Kidney capillary endothelial cell (primary cell): ENCODE data around the gene PLCB4.
"Not testable (repeated sequence)": the region's sequence is repeated elsewhere in the genome, so short reads cannot be mapped to it uniquely, and the experiment has no call there.

Experiments used
- DNase-seq: peaks from one replicate; pipeline ENCODE4 v3.0.0-alpha.2; 2018; ENCODE audit warnings: low spot score

Gene PLCB4

DNA sequence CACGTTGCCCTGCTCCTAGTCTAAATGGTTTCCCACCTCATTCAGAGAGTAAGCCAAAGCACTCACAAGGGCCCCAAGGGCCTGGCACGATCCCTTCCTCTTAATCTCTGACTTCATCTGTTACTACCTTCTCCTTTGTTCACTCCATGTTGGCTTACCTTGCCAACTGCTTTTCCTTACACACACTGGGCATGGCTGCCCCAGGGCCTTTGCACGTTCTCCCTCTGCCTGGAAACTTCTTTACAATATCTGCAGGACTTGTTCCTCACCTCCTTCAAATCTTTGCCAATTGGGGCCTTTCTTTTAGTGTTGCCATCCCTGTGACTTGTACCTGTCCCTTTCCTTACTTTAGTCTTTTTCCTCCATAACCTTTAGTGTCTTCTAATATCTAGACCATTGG, 73.9 kb downstream of the PLCB4 start:
- DNase-seq = no peak

DNA sequence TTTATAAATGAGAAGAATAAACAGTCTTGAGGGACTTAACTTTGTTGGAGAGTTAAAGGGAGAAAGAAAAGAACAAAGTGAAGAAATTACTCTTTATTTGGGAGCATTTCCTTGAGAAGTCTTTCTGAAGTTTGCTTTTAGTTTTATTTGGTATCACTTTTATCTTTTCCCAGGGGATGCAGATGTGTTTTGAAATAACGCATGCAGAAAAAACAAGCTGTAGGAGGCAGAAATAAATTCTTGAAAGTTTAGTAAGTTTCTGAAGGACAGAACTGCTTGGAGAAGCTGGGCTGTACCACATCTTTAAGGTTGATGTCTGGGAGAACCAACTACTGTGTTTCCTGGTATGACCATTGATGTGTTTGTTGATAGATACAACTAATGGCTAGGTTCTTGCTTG, 75.0 kb downstream of the PLCB4 start:
- DNase-seq = no peak

DNA sequence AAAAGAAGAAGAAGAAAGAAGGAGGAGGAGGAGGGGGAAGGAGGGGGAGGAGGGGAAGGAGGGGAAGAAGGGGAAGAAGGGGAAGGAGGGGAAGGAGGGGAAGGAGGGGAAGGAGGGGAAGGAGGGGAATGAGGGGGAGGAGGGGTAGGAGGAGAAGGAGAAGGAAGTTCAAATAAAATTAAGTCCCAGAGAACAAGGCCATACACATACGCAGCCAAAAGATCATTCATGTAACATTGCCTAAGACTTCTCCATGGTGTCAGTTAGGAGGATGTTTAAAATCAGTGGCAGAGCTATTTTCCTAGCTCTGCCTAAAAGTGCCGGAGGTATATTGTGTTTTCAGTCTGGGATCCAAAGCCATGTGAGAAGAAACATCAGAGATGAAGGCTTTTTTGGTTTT, 75.8 kb downstream of the PLCB4 start:
- DNase-seq = no peak

DNA sequence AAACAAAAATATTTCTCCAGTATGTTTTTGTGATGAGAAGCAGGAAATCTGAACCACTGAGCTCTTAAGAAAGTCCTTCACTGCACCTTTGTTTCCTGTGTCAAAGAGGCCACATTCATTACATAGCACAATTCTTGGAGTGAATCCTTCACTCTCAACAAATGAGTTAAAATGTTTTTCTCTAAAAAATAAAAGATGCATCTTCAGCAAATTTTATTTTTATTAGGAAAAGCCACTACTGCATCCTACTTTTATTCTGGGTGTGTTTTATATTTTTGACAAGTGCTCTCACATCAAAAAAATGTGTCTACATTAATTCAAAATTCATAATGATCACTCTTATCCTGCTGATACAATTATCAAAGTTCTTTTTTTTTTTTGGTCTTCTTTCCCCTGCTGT, 76.3 kb downstream of the PLCB4 start:
- no peak for DNase-seq

DNA sequence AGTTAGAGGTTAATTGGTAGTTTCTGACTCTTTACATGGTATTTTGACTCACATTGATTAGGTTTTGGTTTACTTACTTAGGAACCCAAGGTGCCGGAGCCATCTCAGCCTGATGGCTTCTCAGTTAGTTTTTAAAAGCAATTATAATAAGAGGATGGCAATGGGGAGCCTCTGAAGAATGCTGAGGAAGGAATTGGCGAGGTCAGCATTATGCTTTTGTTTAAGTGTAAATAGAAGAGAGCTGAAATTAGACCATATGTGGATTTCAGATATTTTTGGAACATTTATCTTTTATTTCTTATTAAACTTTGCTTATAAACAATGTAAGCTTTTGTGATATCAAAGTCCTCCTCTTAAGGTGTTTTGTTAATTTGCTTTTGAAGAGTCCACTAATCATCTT, 77.8 kb downstream of the PLCB4 start:
- DNase-seq = no peak

DNA sequence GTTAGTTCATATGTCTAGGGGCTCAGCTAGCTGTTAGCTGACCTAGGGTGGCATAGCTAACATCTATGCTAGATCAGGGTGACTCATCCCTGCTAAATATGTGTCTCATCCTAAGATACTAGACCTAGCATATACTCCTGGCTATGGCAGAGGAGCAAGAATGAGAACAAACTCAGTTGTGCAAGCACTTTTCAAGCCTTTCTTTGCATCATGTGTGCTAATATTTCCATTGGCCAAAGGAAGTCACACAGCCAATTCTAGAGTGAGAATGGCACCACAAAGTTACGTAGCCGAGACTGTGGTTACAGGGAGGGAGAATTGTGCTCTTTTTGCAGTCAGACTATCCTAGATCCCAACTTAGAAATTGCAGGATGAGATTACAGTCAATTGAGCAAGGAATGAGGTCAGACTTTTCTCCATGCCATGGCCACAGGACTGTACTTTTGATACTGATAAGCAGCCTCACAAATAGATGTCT, 78.7 kb downstream of the PLCB4 start:
- DNase-seq = no peak

DNA sequence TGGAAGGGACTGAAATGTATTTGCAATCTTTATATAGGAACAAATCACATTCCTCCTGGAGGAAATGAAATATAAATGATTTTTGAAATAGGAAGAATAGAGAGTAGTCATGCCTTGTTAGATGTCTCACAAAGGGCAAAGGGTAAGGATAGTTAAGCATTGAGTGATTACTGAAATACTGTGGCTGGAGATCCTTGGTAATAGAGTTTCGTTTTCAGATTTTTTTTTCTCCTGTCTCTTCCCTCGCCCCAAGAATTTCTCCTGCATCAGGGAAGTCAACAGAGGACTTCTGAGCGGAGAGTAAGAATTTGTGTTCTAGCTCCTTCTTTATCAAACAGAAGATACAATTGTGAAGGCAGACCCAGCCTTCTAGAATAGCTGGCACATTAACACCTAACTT, 79.4 kb downstream of the PLCB4 start:
- no peak for DNase-seq

DNA sequence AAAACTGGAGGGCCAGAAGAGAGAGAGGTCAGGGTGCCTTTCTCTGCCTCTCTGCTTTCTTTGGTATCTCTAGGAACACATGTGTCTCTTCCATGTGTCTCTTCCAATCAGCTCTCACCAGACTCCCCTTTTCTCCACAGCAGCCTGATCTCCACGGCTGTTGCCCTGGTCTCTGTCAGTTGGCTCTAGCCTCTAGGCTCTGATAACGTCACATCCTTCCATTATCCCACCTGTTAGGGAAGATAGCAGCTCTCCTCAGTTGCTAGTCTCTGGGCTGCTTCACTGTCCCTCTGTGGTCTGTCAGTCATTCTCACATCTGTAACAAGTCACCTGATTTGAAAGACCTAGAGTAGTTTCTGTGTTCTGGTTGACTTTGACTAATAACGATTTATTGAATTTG, 80.2 kb downstream of the PLCB4 start:
- DNase-seq = no peak

DNA sequence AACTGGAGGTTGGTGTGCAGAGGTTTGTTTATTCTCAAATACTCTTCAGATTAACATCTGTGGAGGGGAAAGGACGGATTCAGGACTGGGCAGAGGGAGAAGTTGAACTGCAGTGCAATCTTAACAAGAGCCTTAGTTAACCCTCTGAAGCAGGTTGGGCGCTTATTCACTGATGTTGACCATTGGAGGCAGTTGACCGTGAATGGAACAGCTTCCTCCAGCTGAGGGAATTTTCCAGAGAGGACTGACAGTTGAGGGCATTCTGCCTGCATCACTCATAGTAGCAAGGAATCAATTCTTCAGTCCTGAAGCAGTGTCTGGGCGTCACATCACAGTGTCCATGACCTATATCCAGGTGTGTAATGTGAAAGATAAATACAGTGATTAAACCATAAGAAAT, 80.9 kb downstream of the PLCB4 start:
- no peak for DNase-seq

DNA sequence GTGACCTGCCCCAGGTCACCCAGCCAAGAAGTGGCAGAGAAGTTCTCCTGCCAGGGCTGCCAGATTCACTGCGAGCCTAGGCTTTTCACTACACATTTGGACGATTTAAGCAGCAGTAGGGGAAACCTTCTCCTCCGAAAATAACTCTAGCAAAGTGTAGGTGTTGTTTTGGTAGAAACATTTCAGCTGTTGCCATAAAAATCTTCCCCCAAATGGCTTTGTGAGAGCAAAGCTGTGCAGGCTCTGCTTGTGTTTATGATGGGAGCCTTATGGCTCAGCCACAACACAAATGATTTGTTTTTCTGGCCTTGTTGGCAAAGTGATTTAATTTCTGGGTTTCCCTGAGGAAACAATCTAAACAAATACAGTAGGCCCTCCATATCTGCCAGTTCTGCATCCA, 81.8 kb downstream of the PLCB4 start:
- DNase-seq = no peak

DNA sequence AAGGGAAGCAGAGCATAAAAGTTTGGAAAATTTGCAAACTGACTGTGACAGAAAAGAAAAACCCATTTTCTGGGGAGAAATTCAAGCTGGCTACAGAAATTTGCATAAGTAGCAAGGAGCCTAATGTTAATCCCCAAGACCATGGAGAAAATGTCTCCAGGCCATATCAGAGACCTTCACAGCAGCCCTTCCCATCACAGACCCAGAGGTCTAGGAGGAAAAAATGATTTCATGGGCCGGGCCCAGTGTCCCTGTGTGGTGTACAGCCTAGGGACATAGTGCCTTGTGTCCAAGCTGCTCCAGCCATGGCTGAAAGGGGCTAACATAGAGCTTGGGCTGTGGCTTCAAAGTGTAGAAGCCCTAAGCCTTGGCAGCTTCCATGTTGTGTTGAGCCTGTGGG, 83.3 kb downstream of the PLCB4 start:
- not testable (repeated sequence) for DNase-seq

DNA sequence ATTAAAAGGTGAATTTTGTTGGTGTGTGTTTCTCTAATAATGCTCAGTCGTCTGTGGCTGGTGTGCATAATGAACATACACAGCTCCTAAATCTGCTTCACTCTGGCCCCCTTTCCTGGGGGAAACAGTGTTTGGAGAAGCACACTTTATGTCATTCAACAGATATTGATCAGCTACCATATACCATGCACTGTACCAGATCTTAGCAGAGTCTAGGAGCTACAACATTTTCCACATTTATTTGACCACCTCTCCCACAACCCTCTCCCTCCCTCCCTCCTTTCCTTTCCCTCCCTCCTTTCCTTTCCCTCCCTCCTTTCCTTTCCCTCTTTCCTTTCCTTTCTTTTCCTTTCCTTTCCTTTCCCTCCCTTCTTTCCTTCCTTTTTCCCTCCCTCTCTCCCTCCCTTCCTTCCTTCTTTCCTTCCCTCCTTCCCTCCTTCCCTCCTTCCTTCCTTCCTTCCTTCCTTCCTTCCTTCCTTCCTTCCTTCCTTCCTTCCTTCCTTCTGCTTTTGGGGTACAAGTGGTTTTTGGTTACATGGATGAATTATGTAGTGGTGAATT, 85.7 kb downstream of the PLCB4 start:
- DNase-seq = no peak

DNA sequence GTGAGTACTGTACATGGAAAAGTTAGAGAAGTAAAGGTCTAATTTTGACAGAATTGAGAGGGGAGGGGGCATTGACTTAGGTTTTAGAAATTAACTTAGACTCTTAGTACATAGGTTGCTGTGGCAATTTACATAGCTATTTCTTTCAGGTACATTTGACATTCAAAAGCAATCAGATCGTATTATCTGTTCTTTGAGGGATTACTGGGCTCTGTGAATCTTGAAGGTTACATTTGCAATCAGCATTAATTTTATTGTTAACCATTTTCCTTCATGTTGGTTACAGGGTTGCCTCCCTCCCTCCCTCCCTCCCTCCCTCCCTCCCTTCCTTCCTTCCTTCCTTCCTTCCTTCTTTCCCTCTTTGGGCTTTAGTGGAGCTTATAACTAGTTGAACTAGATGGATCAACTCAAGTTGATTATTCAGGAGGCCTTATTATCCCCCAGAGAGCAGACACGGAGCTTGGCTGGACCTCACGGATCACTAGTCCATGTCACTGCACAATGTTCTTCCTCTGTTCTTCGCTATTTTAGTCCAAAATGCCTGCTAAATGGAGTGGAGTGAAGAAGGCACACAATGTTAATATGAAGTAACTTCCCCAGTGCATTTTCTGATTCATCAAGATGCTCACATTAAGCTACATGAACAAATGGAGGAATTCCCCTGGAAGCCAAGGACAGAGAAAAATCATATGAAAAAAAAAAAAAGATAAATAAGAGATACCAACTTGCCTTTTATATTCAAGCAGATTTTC, 87.8 kb downstream of the PLCB4 start:
- DNase-seq = no peak

DNA sequence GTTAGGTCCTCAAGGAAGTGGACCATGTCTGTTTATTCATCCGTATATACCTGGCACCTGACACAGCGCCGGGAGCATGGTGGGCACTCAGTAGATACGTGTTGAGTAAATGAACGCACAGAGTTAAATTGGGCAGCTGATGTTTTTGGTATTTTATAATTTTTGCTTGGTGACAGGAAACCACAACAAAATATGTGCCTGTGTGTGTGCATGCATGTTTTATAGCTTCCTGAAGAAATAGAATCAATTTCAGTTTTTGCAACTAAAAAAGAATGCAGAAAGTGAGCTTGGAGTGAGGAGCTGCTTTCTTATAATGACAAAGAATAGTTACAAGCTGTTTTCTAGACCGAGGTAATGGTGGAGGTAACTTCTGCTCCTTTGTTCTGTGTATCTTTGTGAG, 91.4 kb downstream of the PLCB4 start:
- DNase-seq = no peak

DNA sequence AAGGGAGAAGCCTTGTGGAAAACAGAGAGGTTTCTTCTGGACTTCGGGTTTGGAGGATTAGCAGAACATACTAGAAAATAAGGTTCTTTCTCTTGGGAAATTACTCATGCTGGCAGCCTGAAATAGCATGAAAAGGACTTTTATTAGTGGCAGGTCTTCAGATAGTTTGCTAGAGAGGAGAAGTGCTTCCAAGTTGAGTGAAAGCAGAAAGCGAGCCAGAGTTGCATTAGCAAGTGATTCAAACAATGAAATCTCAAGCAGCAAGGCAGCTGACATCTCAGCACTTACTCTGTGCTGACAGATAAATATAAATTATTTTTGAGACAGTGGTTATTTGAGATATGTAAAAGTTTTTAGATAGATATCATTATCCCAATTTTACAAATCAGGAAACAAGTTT, 91.9 kb downstream of the PLCB4 start:
- DNase-seq = no peak

DNA sequence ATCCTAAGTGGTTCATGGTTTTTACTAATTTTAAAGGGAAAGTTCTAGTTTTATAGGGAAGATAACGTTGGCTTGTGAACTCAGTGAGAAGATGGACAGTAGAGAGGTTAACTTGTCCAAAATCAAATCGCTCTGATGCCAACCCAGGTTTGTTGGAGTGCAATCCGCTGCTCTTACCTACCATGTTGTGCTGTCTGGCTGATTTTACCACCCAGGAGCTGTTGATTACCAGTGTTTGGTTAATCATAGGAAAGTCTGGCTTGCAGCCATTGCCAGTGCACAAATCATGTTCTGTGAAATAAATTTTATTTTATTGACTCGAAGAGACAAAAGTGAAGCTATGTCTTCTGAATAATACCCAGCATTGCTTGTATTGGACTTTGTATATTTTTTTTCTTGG, 92.4 kb downstream of the PLCB4 start:
- no peak for DNase-seq

DNA sequence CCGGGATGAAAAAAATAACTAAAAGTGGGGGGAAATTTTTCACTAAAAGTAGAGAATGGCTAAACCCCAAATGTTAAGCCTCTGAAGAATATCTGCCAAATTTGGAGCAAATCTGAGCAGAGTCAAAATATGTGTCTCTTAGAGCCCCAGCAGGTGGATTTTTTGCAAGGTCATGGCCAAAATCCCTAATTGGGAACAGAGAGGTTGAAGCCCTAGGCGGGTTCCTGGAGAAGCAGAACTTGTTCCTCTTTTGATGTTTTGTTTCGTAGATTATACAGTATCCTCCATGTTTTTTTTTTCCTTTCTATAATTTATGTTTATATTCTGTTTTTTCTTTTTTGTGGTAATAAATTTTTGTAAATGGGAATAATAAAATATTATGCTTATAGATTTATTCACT, 94.4 kb downstream of the PLCB4 start:
- no peak for DNase-seq

DNA sequence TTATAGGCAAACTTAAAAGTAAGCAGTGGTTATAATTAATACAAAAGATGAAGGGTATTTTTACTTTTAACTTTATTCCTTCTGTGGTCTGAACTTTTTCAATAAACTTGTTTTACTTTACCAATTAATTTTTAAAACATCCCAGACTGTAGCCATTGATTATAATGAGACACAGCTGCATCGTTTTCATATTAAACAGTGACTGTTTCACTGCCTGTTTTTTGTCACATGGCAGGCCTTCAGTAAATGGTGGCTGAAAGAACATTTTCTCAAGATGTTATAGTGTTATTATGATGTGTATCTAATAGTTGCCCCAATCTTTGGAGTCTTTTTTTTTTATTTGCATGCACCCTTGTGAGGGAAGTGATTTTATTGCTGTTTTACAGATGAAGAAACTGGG, 95.1 kb downstream of the PLCB4 start:
- no peak for DNase-seq

DNA sequence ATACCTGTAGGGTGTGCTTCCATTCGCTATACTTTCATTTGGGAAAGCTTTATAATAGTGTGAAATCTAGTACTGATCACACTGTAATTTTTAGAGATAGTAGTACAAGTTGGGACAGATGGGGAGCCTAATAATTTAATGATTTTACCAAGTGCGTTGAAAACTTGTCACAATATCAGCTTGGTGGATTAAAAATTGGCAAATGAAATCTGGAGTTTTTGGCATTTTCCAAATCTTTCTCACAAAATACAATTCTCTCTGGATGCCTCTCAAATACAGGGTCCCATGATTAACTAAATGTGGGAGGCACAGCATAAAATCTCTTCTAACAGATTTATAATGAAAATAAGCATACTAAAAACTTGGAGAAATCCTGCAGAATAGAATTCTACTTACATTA, 96.4 kb downstream of the PLCB4 start:
- DNase-seq = no peak

DNA sequence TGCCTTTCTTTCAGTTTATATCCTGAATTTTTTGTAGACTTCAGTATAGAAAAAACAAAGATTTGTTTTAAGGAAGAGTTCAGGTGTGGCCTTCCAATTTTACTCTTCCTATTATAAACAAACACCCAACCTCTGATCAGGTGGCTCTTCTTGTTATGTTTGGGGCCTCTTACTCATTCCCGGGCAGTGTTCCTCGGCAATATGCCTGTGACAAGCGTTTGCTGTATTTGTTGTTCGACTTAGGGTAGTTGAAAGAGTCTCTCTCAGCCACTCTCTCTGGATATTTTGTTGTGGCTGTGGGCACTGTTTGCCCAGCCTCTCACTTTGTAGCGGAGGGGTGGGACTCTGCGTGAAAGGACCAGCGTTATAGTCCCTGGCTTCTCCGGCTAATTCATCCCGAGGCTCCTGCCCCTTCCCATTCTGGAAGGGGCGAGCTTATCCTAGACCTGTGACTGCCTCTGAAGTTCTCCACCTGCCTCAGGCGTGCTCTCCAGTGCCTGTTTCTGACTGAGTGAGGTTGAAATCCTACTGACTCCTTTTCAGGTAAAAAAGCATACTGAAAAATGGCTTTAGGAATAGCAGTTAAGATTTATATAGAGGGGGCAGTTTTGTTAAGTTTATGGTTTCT, 97.4 kb downstream of the PLCB4 start:
- no peak for DNase-seq

DNA sequence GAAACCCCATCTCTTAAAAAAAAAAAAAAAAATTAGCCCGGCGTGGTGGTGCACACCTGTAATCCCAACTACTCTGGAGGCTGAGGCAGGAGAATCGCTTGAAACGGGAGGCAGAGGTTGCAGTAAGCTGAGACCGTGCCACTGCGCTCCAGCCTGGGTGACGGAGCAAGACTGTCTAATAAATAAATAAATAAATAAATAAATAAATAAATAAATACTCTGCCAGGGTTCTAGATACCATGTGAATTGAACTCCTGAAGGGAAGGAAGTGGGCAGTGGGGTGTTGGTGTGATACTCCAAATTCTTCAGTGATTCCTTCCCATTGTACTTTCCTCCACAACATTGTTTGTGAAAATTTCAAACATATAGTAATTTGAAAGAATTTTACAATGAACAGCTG, 100.5 kb downstream of the PLCB4 start:
- no peak for DNase-seq

DNA sequence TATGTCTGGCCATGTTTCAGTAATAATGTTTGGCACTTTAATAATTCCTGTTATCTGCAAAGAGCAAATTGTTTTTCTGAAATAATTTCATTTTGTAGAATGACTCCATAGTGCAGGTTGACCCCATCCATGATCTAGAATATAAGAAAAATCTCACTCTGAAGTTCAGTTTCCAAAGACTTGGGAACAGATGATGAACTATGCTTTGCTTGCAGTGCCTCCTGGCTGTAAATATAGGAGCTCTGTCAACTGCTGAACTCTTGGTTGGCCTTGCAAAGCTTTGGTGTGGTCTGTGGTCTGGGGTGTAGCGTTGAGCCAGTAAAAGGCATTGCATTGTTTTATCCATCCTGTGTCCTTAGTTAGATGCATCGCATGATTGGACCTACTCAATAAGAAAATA, 104.0 kb downstream of the PLCB4 start:
- no peak for DNase-seq

DNA sequence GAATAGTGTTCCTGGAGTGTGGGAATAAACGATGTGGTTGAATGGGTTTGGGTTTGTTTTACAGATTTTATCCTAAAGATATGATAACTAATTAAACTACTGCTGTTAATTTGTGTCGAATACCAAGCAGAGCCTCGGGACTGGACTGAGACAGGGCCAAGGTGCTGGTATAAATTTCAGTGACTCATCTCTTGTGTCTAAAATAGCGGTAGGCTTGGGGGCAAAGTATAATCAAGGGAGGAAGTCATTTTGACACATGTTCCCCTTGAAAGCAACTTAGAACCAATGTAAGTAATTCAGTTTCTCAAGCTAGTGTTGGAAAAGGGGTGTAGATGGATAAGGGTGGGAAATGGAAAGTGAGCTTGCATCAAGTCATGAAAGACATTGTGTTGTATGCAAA, 108.4 kb downstream of the PLCB4 start:
- no peak for DNase-seq
